HG03442 (cell line): Measurements from ENCODE around the gene TPM2.
A peak's percentile ranks its signal among the peaks of the same experiment; 100 is the strongest.

Source experiments
- ATAC-seq: cut with Tn5 transposase; IDR thresholded peaks from one replicate; pipeline ENCODE4 v1.9.1; 2021; ENCODE audit warnings: mild to moderate bottlenecking, moderate library complexity; ENCODE audit not compliant: unreplicated experiment

The TPM2 gene

DNA sequence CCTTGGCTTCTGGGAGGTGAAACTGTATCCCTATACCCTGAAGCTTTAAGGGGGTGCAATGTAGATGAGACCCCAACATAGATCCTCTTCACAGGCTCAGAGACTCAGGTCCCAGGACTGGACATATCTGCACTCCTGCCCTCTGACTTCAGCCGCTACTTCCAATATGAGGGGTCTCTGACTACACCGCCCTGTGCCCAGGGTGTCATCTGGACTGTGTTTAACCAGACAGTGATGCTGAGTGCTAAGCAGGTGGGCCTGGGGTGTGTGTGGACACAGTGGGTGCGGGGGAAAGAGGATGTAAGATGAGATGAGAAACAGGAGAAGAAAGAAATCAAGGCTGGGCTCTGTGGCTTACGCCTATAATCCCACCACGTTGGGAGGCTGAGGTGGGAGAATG, 10.6 kb downstream of the TPM2 start:
- ATAC-seq: no peak

GRCh38 chr9:35675732-35676392, 13.9 kb downstream of the TPM2 start:
- ATAC-seq: no peak

DNA sequence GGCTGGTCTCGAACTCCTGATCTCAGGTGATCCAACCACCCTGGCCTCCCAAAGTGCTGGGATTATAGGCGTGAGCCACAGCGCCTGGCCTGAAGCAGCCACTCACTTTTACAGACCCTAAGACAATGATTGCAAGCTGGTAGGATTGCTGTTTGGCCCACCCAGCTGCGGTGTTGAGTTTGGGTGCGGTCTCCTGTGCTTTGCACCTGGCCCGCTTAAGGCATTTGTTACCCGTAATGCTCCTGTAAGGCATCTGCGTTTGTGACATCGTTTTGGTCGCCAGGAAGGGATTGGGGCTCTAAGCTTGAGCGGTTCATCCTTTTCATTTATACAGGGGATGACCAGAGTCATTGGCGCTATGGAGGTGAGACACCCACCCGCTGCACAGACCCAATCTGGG, 14.5 kb downstream of the TPM2 start:
- no peak for ATAC-seq

DNA sequence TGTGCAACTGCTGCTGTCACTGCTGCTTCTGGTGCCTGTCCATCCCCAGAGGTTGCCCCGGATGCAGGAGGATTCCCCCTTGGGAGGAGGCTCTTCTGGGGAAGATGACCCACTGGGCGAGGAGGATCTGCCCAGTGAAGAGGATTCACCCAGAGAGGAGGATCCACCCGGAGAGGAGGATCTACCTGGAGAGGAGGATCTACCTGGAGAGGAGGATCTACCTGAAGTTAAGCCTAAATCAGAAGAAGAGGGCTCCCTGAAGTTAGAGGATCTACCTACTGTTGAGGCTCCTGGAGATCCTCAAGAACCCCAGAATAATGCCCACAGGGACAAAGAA, 15.7 kb downstream of the TPM2 start:
- ATAC-seq: no peak

GRCh38 chr9:35673132-35674024, 16.3 kb downstream of the TPM2 start, which contains the start of gene CA9:
Gene CA9, plus strand, starts transcription at chr9:35673928. Its CDS starts 32 bp downstream, at chr9:35673960.
- ATAC-seq: no peak

DNA sequence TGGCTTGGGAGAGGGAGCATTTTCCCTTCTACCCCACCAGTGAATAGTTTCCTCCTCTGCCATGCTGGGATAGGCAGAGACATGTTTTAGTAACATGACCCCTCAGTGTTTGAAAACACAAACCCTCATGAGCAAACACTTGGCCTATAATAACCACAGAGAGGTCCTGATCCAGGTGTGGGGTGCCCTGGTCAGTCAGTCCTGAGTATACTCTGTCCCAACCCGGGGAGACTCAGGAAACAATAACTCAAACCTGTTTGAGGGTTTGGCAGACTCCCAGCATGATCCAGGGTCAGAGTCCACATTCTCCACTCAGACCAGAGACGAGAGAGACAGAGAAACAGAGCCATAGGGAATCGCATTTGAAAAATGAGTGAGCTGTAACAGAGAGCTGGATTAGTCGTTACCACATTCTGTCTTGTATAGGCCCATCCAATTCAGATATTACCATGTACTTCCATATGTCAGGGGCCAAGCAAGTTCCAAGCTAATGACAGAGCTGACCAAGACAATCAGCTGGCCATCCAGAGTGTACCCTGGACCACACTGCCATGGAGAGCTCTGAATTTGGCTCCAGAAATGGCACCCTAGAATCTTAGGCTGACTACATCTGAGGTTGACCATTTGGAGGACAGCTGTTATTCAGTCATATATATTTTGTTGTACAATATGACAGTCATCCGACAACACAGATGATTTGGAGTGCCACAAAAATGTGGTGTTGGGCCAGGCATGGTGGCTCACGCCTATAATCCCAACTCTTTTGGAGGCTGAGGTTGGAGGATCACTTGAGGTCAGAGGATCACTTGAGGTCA, 20.2 kb downstream of the TPM2 start:
- ATAC-seq: no peak

GRCh38 chr9:35667939-35668338, 21.8 kb downstream of the TPM2 start:
- ATAC-seq: no peak

GRCh38 chr9:35666549-35666948, 23.2 kb downstream of the TPM2 start:
- no peak for ATAC-seq

DNA sequence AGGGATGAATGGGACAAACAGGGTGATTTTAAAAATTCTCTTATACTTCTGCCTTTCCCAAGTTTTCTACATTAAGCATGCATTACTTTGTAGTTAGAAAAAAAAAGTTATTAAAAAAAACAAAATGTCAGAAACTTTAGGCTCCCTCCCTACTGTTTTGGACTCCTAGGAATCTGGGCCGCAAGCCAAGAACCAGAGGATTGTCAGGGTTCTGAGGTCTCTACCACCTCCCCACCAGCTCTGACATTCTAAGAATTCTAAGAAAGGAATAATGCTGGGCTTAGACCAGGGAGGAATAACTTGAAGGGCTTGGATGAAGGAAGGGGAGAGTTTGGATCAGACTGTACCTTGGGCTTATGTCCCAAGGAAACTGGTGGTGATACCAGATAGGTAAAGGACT, 23.7 kb downstream of the TPM2 start:
- ATAC-seq: no peak

DNA sequence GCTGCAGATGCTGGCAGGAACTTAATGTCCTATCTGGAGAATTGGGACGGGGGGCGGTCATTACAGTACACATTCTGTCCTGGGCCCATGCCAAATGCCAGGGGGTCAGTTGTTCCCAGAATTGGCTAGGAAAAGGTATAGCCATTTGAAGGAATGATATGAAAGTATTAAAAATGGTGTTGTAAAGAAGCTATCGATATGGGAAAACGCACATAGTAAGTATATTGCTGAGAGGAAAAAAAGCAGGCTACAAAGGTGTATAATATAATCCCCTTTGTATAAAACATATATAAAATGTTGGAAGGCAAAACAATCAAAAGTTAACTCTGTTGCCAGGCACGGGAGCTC, 24.3 kb downstream of the TPM2 start:
- no peak for ATAC-seq

DNA sequence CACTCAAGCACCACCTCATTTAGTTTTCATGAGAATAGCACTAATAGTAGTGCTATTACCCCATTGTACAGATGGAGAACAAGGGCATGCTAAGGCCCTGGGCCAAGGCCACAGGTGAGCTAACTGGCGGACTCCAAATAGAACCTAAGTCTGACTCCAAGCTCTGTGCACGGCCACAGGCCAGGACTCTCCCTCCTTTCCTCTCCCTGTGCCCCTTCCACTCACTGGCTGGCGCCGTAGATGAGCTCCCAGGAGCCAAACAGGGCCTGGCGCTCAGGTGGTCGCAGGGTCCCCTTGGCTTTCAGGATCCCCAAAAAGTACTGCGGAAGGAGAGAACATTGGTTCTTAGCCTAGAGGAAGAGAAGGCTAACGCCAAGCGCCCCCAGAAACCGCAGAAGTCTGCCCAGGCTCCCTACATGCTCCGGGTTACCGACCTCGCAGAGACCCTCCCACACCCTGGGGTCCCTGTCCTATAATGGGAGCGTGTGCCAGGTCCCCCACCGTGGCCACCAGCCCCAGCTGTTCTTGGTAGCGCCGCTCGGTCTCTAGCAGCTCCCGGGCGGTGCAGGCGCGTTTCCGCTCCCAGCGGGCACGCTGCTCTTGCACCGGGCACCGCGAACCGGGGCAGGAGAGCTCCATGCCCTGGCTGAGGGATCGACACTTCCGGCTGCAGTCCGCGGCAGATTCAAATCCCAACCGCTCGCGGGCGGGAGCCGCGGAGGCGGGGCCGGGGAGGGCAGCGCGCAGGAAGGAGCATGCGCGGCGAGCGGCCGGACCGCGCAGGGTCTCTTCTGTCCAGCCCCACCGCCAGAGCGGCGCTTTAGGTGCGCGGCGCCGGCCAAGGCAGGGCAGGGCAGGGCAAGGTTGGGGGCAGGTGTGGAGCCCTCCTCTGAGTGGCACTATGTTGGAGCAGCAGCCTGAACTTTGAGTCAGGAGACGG, 24.9 kb downstream of the TPM2 start, which contains the start of gene ARHGEF39:
Gene ARHGEF39 (minus strand): TSS at position 665 of the 940 bp plus-strand sequence. CDS start 26 bp downstream, at position 639.
- ATAC-seq: peak; percentile 78

GRCh38 chr9:35662437-35662836, 27.3 kb downstream of the TPM2 start:
- ATAC-seq: no peak

GRCh38 chr9:35661756-35662350, 27.9 kb downstream of the TPM2 start:
- ATAC-seq: no peak

GRCh38 chr9:35660966-35661415, 28.7 kb downstream of the TPM2 start:
- no peak for ATAC-seq

- ATAC-seq: no peak
Observed at GRCh38 chr9:35659340-35659739, 30.4 kb downstream of the TPM2 start.

GRCh38 chr9:35658968-35659220, 30.8 kb downstream of the TPM2 start:
- no peak for ATAC-seq

GRCh38 chr9:35658137-35658967, 31.4 kb downstream of the TPM2 start, which contains the start of gene CCDC107:
Gene CCDC107, plus strand, starts transcription at chr9:35658292. Its CDS starts 88 bp downstream, at chr9:35658380.
- ATAC-seq: peak; percentile 50

DNA sequence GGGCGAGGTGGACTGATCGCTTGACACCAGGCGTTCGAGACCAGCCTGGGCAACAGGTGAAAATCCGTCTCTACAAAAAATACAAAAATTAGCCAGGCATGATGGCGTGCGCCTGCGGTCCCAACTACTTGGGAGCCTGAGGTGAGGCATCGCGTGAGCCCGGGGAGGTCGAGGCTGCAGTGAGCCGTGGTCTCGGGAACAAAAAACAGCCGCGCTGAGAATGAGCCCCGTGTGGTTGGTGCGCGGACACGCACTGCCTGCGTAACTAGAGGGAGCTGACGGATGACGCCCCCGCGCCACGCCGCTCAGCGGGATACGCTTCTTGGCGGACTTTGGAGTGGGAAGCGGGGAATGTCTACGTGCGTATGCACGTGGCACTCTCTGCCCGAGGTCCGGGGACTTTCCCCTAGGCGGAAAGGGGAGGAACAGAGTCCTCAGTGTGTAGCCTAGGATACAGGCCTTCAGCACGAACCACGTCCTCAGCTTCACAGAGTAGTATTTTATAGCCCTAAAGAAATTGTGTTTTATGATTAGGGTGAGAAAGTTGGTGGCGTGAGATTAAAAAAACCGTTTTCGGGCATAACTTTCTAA, 32.1 kb downstream of the TPM2 start, which contains the start of gene RMRP:
Gene RMRP (minus strand): TSS at position 474 of the 591 bp plus-strand sequence.
- ATAC-seq: peak; percentile 89
